Activated T-cell treated with anti-CD3 and anti-CD28 coated beads for 48 hours (primary cell): Measurements from ENCODE around the gene MTMR3.

Experiments
- DNase-seq: peaks from one replicate; pipeline ENCODE4 v3.0.0-alpha.2; 2020; ENCODE audit warnings: low read depth

Gene MTMR3

GRCh38 chr22:30028731-30029130, 145.8 kb downstream of the MTMR3 start:
- DNase-seq = no peak

GRCh38 chr22:30029512-30029911, 146.5 kb downstream of the MTMR3 start:
- no peak for DNase-seq

GRCh38 chr22:30030329-30030728, 147.4 kb downstream of the MTMR3 start:
- DNase-seq = no peak

- no peak for DNase-seq
Measured at GRCh38 chr22:30031328-30031727, 148.4 kb downstream of the MTMR3 start.

GRCh38 chr22:30031764-30032455, 148.9 kb downstream of the MTMR3 start:
- DNase-seq = no peak

- DNase-seq = no peak
Measured at GRCh38 chr22:30033137-30033536, 150.2 kb downstream of the MTMR3 start.

GRCh38 chr22:30033901-30034300, 150.9 kb downstream of the MTMR3 start:
- no peak for DNase-seq

GRCh38 chr22:30036656-30037055, 153.7 kb downstream of the MTMR3 start:
- DNase-seq = no peak

GRCh38 chr22:30038219-30038618, 155.2 kb downstream of the MTMR3 start:
- DNase-seq = no peak

GRCh38 chr22:30040499-30041260, 157.7 kb downstream of the MTMR3 start:
- no peak for DNase-seq

- DNase-seq = no peak
Measured at GRCh38 chr22:30041475-30041874, 158.5 kb downstream of the MTMR3 start.

GRCh38 chr22:30041881-30042280, 158.9 kb downstream of the MTMR3 start:
- DNase-seq = no peak

- no peak for DNase-seq
Measured at GRCh38 chr22:30043161-30043560, 160.2 kb downstream of the MTMR3 start.

- DNase-seq = no peak
Measured at GRCh38 chr22:30044369-30044768, 161.4 kb downstream of the MTMR3 start.

- DNase-seq = no peak
Measured at GRCh38 chr22:30044881-30045493, 162.0 kb downstream of the MTMR3 start.

GRCh38 chr22:30045494-30045887, 162.5 kb downstream of the MTMR3 start:
- no peak for DNase-seq

GRCh38 chr22:30045901-30046715, 163.1 kb downstream of the MTMR3 start:
- no peak for DNase-seq

- DNase-seq = no peak
Measured at GRCh38 chr22:30046716-30047363, 163.9 kb downstream of the MTMR3 start.

GRCh38 chr22:30047364-30047738, 164.4 kb downstream of the MTMR3 start:
- DNase-seq = no peak

- no peak for DNase-seq
Measured at GRCh38 chr22:30048681-30049080, 165.7 kb downstream of the MTMR3 start.

- no peak for DNase-seq
Measured at GRCh38 chr22:30054067-30054763, 171.2 kb downstream of the MTMR3 start.
